Activated naive CD4-positive, alpha-beta T cell treated with anti-CD3 and anti-CD28 coated beads, Interleukin-2, amount 10 ng/mL, durations not matched to agents 7 days and 5 days (primary cell): ENCODE results near the gene TNFSF13B.
A peak's percentile ranks its signal among the peaks of the same experiment; 100 is the strongest.

Source experiments
- CTCF ChIA-PET: fragments of 350-600 bp; sonication (Branson Sonifier 250); formaldehyde crosslinking; loops from one replicate; lab custom pipeline; 2021; ENCODE audit warnings: antibody characterized with exemption; lab: Charles Lee
- DNase-seq: peaks from one replicate; pipeline ENCODE4 v3.0.0-alpha.2; 2020
- H3K27ac Mint-ChIP-seq: one replicate; pipeline ENCODE4 v1.8.0; 2021; ENCODE audit warnings: mild to moderate bottlenecking, moderate library complexity, mixed read lengths
- H3K27me3 Mint-ChIP-seq: one replicate; pipeline ENCODE4 v1.8.0; 2021; ENCODE audit warnings: mild to moderate bottlenecking, mixed read lengths
- H3K36me3 Mint-ChIP-seq: one replicate; pipeline ENCODE4 v1.8.0; 2021; ENCODE audit warnings: mixed read lengths
- H3K4me1 Mint-ChIP-seq: one replicate; pipeline ENCODE4 v1.8.0; 2021; ENCODE audit warnings: mixed read lengths
- H3K4me3 Mint-ChIP-seq: one replicate; pipeline ENCODE4 v1.8.0; 2021; ENCODE audit warnings: mild to moderate bottlenecking, moderate library complexity, mixed read lengths
- H3K9me3 Mint-ChIP-seq: one replicate; pipeline ENCODE4 v1.8.0; 2021; ENCODE audit warnings: mixed read lengths

TNFSF13B gene

DNA sequence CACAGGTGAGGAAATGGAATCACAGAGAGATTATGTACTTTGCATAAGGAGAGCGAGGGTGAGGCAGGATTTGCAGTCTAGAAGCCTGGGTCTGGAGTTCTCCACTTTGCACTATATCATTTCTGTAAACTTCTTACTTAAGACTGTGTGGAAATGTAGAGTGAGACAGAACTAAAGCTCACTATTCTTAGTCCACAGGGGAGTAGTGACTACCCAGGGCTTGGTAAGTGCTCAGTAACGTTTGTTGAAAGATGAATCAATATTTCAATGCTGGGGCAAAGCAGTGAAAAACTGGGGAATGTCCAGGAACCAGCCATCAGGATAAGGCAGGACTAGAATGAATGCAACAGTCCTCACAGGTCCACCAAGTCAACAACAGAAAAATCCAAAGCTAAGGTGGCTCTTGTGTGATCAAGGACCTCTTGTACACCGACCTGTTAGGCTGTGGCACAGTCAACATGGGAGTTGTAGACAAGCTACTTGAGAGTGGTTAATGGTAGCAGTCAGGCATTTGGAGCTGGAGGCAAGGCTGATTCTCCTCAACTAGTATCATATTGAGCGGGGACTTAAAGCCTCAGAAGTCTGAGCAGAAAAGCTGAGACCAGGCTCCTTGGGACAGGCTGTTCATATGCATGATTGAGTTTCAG, 929 bp upstream of the TNFSF13B start:
- Mint-ChIP-seq H3K4me1 (peaks cover 63% of the 10 kb centered on the region), H3K9me3 (peaks cover 3% of the 10 kb centered on the region), H3K27ac (peak overlapping the region; percentile 62), H3K4me3 (no peak overlapping the region), H3K27me3 (no peaks in the 10 kb centered on the region), H3K36me3 (peaks cover 11% of the 10 kb centered on the region)
- DNase-seq = no peak
- CTCF ChIA-PET = interaction anchor here (1.5 kb wide), 1 partner anchor 624 kb away, joined by 3 read pairs; no protein-coding TSS in a partner anchor

DNA sequence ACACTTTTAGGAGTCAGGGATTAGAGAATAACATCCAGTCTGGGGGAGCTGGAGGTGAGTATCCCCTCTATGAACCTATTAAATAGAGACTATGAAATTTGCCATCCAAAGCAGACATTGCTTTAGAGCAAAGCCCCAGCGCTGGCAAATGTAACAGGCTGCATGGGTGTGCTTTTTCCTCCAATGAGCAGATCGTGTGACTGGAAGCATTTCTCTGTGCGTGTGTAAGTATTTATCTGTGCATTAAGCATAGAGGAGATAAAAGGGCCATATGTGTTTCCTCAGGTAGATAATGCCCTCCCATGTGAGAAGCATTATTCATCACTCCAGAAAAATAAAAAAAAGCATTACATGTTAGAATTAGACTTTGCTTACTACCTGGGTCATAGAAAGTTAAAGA, 924 bp downstream of the TNFSF13B start:
- peaks cover 3% of the 10 kb centered on the region for H3K9me3 Mint-ChIP-seq
- peaks cover 8% of the 10 kb centered on the region for H3K36me3 Mint-ChIP-seq
- H3K27me3 Mint-ChIP-seq = no peaks in the 10 kb centered on the region
- H3K4me3 Mint-ChIP-seq = peak overlapping the region; percentile 84
- peaks cover 61% of the 10 kb centered on the region for H3K4me1 Mint-ChIP-seq
- CTCF ChIA-PET = interaction anchor here (0.7 to 1.2 kb wide), 5 partner anchors 43 to 72 kb away, joined by 3 to 4 read pairs (median 3); no protein-coding TSS in a partner anchor
- DNase-seq = peak; percentile 29
- H3K27ac Mint-ChIP-seq = peak overlapping the region; percentile 88

DNA sequence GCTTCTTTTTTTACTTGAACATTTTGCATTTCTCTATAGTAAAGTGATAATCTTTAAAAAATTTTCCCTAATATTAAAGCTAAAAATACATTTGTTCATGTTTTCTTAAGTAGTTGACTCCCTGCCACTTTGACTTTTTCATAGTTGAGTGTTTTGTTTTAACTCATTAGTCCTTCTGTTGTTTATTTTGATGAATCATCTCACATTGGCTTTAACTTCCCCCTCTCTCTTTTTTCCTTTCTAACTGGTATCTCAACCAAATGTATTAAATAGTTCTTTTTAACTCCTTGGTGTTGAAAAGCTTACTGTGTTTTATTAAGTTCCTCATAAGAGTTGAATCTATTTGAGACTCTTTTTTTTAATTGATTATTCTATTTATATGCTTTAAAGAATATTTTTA, 2.8 kb downstream of the TNFSF13B start:
- Mint-ChIP-seq H3K27ac (no peak overlapping the region), H3K27me3 (no peaks in the 10 kb centered on the region), H3K4me1 (peaks cover 44% of the 10 kb centered on the region), H3K4me3 (peak overlapping the region; percentile 41), H3K36me3 (peaks cover 10% of the 10 kb centered on the region), H3K9me3 (peaks cover 3% of the 10 kb centered on the region)
- DNase-seq = no peak
- CTCF ChIA-PET = interaction anchor here (1.1 kb wide), 1 partner anchor 623 kb away, joined by 4 read pairs; no protein-coding TSS in a partner anchor

DNA sequence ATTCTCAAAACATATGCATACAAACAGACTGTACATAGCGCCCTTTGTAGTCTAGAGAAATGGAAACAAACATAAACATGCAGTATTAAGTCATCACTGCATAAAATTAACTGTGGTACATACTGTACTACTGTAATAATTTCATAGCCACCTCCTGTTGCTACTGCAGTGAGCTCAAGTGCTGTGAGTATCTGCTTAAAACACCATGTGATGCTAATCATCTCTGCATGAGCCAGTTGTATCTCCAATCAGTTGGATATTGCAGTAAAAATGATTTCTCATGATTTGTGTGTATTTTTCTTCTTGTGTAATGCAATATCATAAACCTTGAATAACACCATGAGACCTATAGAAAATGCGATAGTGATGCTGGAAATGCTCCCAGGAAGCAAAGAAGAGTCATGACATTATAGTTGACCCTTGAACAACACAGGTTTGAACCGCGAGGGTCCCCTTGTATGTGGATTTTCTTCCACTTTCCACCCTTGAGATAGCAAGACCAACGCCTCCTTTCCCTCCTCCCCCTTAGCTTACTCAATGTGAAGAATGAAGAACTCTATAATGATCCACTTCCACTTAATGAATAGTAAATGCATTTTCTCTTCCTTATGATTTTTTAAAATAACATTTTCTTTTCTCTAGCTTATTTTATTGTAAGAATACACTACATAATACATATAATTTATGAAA, 4.1 kb downstream of the TNFSF13B start:
- CTCF ChIA-PET = no interaction called here
- Mint-ChIP-seq H3K9me3 (no peaks in the 10 kb centered on the region), H3K27ac (no peak overlapping the region), H3K27me3 (no peaks in the 10 kb centered on the region), H3K4me3 (no peak overlapping the region), H3K36me3 (peaks cover 10% of the 10 kb centered on the region), H3K4me1 (peaks cover 36% of the 10 kb centered on the region)
- no peak for DNase-seq

DNA sequence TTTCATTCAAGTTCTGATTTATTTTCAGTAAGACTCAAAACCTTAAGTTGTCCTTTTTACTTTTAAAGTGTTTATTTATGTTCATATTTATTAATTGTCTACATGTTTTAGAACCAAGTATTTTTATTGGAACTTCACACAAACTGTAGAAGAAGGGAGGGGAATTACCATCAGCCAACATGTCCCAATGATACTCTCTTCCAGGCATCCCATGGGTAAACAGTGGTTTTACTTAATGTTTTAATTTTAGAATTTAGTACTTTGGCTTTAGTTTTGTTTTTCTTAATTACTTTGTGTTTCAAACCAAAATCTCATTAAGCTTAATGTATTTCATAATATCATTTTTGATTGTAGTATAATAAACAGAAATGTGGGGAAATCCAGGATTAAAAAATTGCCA, 5.2 kb downstream of the TNFSF13B start:
- H3K36me3 Mint-ChIP-seq = peaks cover 14% of the 10 kb centered on the region
- H3K4me3 Mint-ChIP-seq = no peak overlapping the region
- no peaks in the 10 kb centered on the region for H3K9me3 Mint-ChIP-seq
- no peak overlapping the region for H3K27ac Mint-ChIP-seq
- peaks cover 27% of the 10 kb centered on the region for H3K4me1 Mint-ChIP-seq
- no peaks in the 10 kb centered on the region for H3K27me3 Mint-ChIP-seq
- DNase-seq = no peak
- CTCF ChIA-PET = no interaction called here

DNA sequence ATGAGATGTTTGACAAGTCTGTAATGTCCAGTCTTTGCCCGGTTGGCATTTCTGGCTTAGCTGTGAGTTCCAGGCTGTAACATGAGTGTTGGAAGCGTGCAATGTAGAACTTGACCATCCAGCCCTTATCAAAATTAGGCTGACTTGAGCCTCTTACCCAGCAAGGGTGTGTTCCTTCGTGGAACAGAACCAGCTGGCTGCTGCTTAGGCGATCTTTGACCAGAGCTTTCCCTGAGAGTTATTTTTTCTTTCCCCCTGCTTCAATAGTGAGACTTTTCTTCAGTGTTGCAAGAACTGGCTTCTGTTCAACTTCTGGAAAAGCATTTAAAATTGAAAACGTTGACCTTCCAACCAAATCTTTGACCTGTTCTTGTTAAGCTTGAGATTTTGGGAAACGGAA, 6.5 kb downstream of the TNFSF13B start:
- CTCF ChIA-PET = no interaction called here
- H3K27me3 Mint-ChIP-seq = no peaks in the 10 kb centered on the region
- peaks cover 16% of the 10 kb centered on the region for H3K4me1 Mint-ChIP-seq
- H3K36me3 Mint-ChIP-seq = peaks cover 17% of the 10 kb centered on the region
- H3K4me3 Mint-ChIP-seq = no peak overlapping the region
- no peak for DNase-seq
- no peak overlapping the region for H3K27ac Mint-ChIP-seq
- H3K9me3 Mint-ChIP-seq = no peaks in the 10 kb centered on the region

DNA sequence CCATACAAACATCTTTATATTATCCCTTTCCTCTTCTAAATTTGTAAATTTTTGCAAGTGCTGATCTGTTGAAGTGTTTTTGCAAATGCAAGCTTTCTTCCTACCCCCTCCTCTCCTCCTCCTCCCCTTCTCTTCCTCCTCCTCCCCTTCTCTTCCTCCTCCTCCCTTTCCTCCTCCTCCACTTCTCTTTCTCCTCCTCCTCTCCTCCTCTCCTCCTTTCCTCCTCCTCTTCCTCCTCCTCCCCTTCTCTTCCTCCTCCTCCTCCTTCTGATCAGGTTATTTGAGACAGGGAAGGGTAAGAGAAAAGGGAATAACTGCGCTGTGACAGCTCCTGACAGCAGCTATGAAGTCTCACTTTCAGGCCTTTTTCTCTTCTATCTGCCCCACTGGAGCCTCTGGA, 8.9 kb downstream of the TNFSF13B start:
- peaks cover 16% of the 10 kb centered on the region for H3K36me3 Mint-ChIP-seq
- H3K9me3 Mint-ChIP-seq = no peaks in the 10 kb centered on the region
- H3K27ac Mint-ChIP-seq = no peak overlapping the region
- no peak overlapping the region for H3K4me3 Mint-ChIP-seq
- H3K4me1 Mint-ChIP-seq = peaks cover 4% of the 10 kb centered on the region
- H3K27me3 Mint-ChIP-seq = no peaks in the 10 kb centered on the region
- CTCF ChIA-PET = no interaction called here
- DNase-seq = no peak

DNA sequence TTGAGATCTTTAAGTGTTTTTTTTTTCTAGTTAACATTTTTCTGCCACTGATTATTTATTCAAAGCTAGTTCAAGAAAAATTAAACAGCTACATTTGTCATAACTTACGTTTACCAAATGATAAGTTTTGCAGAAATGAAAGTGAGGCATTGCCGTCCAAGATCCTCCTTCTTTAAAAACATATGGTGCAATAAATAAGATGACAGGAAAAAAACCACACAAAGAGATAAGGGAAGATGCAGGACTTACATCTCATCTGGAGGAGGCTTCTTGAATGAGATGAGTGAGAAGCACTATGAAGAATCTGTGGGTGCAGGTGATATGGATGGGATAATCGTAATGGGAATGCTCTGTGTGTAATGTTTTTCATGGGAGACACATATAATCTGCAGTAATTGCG, 12.4 kb downstream of the TNFSF13B start:
- H3K27me3 Mint-ChIP-seq = no peaks in the 10 kb centered on the region
- H3K9me3 Mint-ChIP-seq = no peaks in the 10 kb centered on the region
- DNase-seq = no peak
- H3K27ac Mint-ChIP-seq = no peak overlapping the region
- CTCF ChIA-PET = no interaction called here
- peaks cover 3% of the 10 kb centered on the region for H3K4me1 Mint-ChIP-seq
- H3K36me3 Mint-ChIP-seq = peaks cover 8% of the 10 kb centered on the region
- H3K4me3 Mint-ChIP-seq = no peak overlapping the region

DNA sequence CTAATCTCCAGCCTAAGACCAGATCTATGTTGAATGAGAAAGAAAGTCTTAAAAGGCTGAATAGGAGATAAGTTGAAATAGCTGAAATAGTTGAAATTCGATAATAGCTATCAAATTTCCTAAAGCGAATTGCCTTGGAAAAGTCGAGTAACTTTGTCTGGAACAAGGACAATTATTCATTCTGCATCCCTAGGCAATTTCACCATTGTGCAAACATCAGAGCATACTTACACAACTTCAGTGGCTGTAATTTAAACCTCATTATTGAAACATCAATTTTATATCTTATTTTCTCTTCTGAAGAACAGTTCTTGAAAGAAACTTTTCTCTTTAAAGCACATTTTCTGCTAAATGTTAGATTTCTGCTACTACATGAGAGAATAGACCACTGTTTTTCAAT, 13.6 kb downstream of the TNFSF13B start:
- H3K36me3 Mint-ChIP-seq = peaks cover 10% of the 10 kb centered on the region
- no peaks in the 10 kb centered on the region for H3K9me3 Mint-ChIP-seq
- no peak overlapping the region for H3K27ac Mint-ChIP-seq
- no peak overlapping the region for H3K4me3 Mint-ChIP-seq
- H3K27me3 Mint-ChIP-seq = no peaks in the 10 kb centered on the region
- DNase-seq = no peak
- CTCF ChIA-PET = no interaction called here
- peaks cover 2% of the 10 kb centered on the region for H3K4me1 Mint-ChIP-seq

DNA sequence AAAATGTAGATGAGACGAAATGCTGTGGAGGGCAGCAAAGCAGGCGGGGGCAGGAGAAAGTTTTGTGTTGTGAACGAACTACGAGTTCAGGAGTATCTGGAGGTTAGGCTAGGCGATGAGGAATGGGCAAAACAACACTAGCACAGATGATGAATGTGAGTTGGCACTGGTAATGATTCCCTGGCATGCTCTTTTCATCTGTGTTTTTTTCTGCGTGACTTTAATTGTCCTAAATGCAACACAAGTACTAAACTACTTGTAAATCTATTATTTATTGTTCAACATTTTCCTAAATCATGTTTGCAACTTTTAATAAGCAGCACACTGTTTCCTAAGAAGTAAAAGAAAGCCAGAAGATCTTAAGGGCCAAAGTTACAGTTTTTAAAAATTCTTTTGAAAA, 19.2 kb downstream of the TNFSF13B start:
- H3K9me3 Mint-ChIP-seq = no peaks in the 10 kb centered on the region
- H3K4me3 Mint-ChIP-seq = no peak overlapping the region
- H3K36me3 Mint-ChIP-seq = peaks cover 2% of the 10 kb centered on the region
- H3K4me1 Mint-ChIP-seq = peaks cover 5% of the 10 kb centered on the region
- no peaks in the 10 kb centered on the region for H3K27me3 Mint-ChIP-seq
- no peak for DNase-seq
- no peak overlapping the region for H3K27ac Mint-ChIP-seq
- CTCF ChIA-PET = no interaction called here

DNA sequence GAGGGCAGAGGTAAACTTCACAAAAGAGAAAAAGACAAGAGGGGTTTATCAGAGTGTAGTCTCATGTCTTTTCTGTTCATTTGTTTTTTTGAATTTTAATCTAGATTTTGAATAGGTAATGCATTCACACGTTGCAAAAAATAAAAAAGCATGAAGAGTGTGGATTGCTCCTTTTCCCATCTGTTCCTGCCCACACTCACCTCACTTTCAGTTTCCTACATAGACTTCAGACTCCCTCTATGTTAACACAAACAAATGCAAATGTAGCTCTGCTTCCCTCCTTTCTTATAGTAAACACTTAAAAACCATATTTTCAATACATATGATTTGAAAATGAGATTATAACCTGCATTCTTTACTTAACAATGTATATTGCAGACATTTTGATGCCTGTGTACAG, 20.3 kb downstream of the TNFSF13B start:
- Mint-ChIP-seq H3K4me3 (no peak overlapping the region), H3K27me3 (no peaks in the 10 kb centered on the region), H3K9me3 (no peaks in the 10 kb centered on the region), H3K27ac (no peak overlapping the region), H3K36me3 (peaks cover 2% of the 10 kb centered on the region), H3K4me1 (peaks cover 5% of the 10 kb centered on the region)
- no peak for DNase-seq
- CTCF ChIA-PET = no interaction called here

DNA sequence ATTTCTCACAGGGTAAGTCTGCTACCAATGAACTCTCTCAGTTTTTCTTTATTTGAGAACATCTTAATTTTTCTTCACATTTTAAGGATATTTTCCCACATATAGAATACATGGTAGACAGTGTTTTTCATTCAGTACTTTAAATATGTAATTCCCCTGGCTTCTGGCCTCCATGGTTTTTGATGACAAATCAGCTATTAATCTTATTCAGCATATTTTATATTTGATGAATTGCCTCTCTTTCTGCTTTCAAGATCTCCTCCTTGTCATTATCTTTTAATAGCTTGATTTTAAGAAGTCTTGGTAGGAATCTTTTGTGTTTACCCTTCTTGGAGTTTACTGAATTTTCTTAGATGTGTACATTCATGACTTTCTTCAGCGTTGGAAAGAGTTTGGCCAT, 27.6 kb downstream of the TNFSF13B start:
- Mint-ChIP-seq H3K27ac (no peak overlapping the region), H3K27me3 (no peaks in the 10 kb centered on the region), H3K4me1 (no peaks in the 10 kb centered on the region), H3K4me3 (no peak overlapping the region), H3K36me3 (peaks cover 17% of the 10 kb centered on the region), H3K9me3 (peaks cover 4% of the 10 kb centered on the region)
- DNase-seq = no peak
- CTCF ChIA-PET = no interaction called here

DNA sequence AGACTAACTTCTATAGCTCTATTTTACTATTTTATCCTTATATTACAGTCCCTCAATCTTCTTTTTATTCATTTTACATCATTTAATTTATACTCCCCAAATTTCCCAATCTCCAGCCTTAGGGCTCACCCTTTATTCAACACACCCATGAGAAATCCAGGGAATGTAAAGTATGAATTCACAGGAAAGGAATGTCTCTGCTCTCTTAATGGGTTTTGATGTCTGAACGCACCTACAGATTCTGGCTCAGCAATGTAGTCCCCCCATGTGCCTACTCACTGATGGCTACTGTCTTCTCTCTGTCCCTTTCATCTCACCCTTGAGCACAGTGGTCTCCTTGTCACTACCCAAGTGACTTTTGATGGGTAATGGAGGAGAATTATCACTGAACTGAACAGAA, 32.8 kb downstream of the TNFSF13B start:
- Mint-ChIP-seq H3K27ac (no peak overlapping the region), H3K4me1 (peaks cover 17% of the 10 kb centered on the region), H3K27me3 (no peaks in the 10 kb centered on the region), H3K4me3 (no peak overlapping the region), H3K36me3 (peaks cover 36% of the 10 kb centered on the region), H3K9me3 (peaks cover 4% of the 10 kb centered on the region)
- CTCF ChIA-PET = no interaction called here
- no peak for DNase-seq

DNA sequence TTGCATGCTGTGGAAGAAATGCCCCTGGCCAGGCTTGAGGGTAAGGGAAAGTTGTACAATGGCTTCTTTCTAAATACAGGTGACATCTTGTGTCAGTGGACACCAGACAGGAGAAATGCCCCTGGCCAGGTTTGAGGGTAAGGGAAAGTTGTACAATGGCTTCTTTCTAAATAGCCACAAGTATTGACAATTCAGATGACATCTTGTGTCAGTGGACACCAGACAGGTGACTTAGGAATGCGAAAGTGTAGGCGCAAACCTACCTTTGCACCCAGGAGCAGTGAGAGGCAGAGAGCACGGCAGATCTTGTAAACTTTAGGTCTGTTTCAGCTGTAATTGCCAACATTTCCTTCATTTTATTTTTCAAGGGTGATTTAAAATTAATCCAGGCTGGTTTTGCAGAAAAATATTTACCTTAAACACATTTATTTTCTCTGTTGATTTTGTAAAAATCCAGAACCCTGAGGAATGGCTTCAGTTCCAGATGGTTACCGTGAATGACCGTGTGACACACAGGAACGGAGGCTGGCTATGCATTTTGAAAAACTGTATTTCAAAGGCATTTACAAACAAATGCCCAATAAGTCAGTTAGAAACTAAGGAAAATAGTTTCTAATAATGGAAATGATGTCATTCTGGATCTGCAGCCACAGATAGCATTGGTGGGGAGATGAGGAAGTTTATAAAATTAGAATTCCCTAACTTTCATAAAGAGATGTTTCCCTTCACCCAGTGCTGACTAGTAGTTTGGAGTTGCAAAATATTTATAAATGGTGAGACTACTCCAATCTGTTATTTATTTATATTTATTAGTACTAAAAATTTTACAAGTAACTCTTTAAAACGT, 34.9 kb downstream of the TNFSF13B start:
- no peaks in the 10 kb centered on the region for H3K27me3 Mint-ChIP-seq
- H3K36me3 Mint-ChIP-seq = peaks cover 32% of the 10 kb centered on the region
- no peak overlapping the region for H3K4me3 Mint-ChIP-seq
- CTCF ChIA-PET = no interaction called here
- peaks cover 6% of the 10 kb centered on the region for H3K9me3 Mint-ChIP-seq
- H3K4me1 Mint-ChIP-seq = peaks cover 28% of the 10 kb centered on the region
- no peak for DNase-seq
- no peak overlapping the region for H3K27ac Mint-ChIP-seq
